Kidney (tissue), 14 donors: ENCODE measurements around the gene PRKAG2. TPM values are rescaled to one million over a fixed set of nuclear protein-coding genes. Genes with fewer than 3 reads are reported as not detected.

Experiments used
- DNase-seq, 5 donors: peaks; one replicate each; pipeline ENCODE4 v3.0.0-alpha.2; 2013 to 2020
- FAIRE-seq: peaks from 2 replicates; lab custom pipeline; 2012; peaks lifted over from hg19 to GRCh38; lab: Jason Lieb, UNC
- H3K27ac ChIP-seq, 2 donors: one replicate each; pipeline ENCODE4 v1.7.0; 2013; ENCODE audit warnings: low read depth in 2 of 2, low read length in 2 of 2, inconsistent platforms in 1 of 2
- H3K27me3 ChIP-seq: one replicate; pipeline ENCODE4 v1.7.1; 2013; ENCODE audit warnings: low read length, inconsistent platforms; ENCODE audit not compliant: control insufficient read depth, insufficient read depth
- H3K36me3 ChIP-seq, 3 donors: one replicate each; pipeline versions ENCODE4 v1.7.0 to v1.7.1; 2013; ENCODE audit warnings: low read length in 3 of 3, control low read depth in 1 of 3, inconsistent platforms in 1 of 3; ENCODE audit not compliant: insufficient read depth in 3 of 3, control insufficient read depth in 2 of 3
- H3K4me1 ChIP-seq, 3 donors: one replicate each; pipeline versions ENCODE4 v1.7.0 to v1.7.1; 2013; ENCODE audit warnings: low read length in 3 of 3, inconsistent platforms in 1 of 3, low read depth in 1 of 3; ENCODE audit not compliant: control insufficient read depth in 2 of 3, insufficient read depth in 2 of 3
- H3K4me3 ChIP-seq, 3 donors: one replicate each; pipeline versions ENCODE4 v1.7.0 to v1.8.1; 2013; ENCODE audit warnings: low read length in 3 of 3, control low read depth in 1 of 3, inconsistent platforms in 1 of 3
- H3K9ac ChIP-seq, 3 donors: one replicate each; pipeline versions ENCODE4 v1.7.0 to v1.7.1; 2013; ENCODE audit warnings: low read length in 3 of 3, control low read depth in 1 of 3, inconsistent platforms in 1 of 3
- H3K9me3 ChIP-seq, 3 donors: one replicate each; pipeline versions ENCODE4 v1.7.0 to v1.7.1; 2013; ENCODE audit warnings: low read length in 3 of 3, control low read depth in 1 of 3, inconsistent platforms in 1 of 3; ENCODE audit not compliant: control insufficient read depth in 2 of 3, insufficient read depth in 1 of 3
- CTCF ChIP-seq: IDR thresholded peaks from 3 replicates; pipeline ENCODE4 v1.5.1; 2012; ENCODE audit warnings: mild to moderate bottlenecking, moderate library complexity, borderline replicate concordance; ENCODE audit not compliant: insufficient read depth; ENCODE audit errors: extremely low read depth
- intact Hi-C: fragments of 100-400 bp; cut with DNase I; formaldehyde crosslinking; loops from one replicate; pipeline ENCODE4 v1.11.1; 2022
- polyA plus RNA-seq: library from polyadenylated mRNA; stranded (reverse); fragments of 350-450 nt; fragmentation: Illumina TruSeq; extraction: RNeasy Lipid Tissue Mini Kit (QIAGEN cat#74804); gene quantifications from one replicate; pipeline ENCODE4 v1.2.3, GENCODE V29; 2014; ENCODE audit warnings: low read depth, low replicate concordance; ENCODE audit not compliant: insufficient read depth
- total RNA-seq: library from RNA; stranded (reverse); fragmentation: NEBNext Ultra II Directional; extraction: Animal tissue kit (Norgen Biotek cat#: 25700); gene quantifications from one replicate; pipeline ENCODE4 v1.2.1, GENCODE V29; 2021
- donor health status: control.
- donor health status: control.
- donor health status: control.
- donor health status: control.
- donor health status: control.
- donor health status: DM: yes; HTN: yes; CAD: no.
- donor health status: Normal renal cell carcinoma (clear cell type).

The PRKAG2 gene
- total and polyA plus RNA-seq, 2 donors from 2014 or later: 40.7 to 40.9 TPM

DNA sequence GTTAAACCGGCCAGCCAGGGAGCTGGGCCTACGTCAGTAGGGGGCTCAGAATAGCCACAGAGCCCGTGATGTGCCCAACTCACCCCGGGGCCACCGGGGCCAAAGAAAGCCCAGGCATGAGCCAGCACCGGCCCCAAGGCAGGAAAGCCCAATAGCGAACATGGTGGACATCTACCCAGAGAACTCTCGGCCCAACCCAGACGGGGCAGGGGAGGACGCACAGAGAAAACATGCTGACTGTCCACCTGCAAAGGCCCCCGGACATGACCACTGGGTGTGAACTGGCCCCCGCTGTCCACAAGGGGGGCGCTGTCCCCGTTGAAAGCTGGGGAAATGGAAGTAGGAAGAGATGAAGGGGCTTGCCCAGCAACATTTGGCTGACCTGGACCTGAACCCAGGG is 169.2 kb downstream of the PRKAG2 start:
- Histone ChIP-seq H3K36me3 (peaks cover 3 to 10% (median 5%) of the 10 kb centered on the region in 3 donors), H3K27ac (no peak overlapping the region), H3K9me3 (no peaks in the 10 kb centered on the region), H3K4me1 (peaks cover 0 to 20% (median 19%) of the 10 kb centered on the region in 3 donors), H3K27me3 (no peaks in the 10 kb centered on the region), H3K4me3 (no peak overlapping the region), H3K9ac (no peak overlapping the region)
- FAIRE-seq (no peak), DNase-seq (no peak)
- intact Hi-C loops: no loop called here
- TF ChIP-seq CTCF: no peak

DNA sequence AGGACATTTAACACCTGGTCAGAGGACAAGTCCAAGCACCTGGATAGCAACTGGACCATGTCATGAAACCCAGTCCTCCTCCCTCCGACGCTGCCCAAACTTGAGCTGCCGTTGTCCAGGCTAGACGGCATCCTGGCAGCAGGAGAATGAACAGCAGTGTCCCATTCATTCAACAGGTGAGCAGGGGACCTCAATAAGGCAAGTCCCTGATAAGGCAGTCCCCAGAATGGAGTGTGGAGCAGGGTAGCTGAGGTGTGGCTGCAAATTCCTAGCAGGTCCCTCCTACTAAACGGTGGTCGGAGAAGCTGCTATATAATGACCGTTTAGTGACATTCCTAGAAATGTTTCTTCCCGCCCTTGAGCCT is 169.8 kb downstream of the PRKAG2 start:
- no peak for TF ChIP-seq CTCF
- peaks cover 3 to 10% (median 5%) of the 10 kb centered on the region in 3 donors for H3K36me3 ChIP-seq
- H3K27ac ChIP-seq: no peak overlapping the region
- H3K4me1 ChIP-seq: peaks cover 0 to 14% (median 13%) of the 10 kb centered on the region in 3 donors
- no peak overlapping the region for H3K4me3 ChIP-seq
- DNase-seq (no peak), FAIRE-seq (no peak)
- H3K27me3 ChIP-seq: no peaks in the 10 kb centered on the region
- H3K9ac ChIP-seq: no peak overlapping the region
- no peaks in the 10 kb centered on the region for H3K9me3 ChIP-seq
- intact Hi-C loops: no loop called here

DNA sequence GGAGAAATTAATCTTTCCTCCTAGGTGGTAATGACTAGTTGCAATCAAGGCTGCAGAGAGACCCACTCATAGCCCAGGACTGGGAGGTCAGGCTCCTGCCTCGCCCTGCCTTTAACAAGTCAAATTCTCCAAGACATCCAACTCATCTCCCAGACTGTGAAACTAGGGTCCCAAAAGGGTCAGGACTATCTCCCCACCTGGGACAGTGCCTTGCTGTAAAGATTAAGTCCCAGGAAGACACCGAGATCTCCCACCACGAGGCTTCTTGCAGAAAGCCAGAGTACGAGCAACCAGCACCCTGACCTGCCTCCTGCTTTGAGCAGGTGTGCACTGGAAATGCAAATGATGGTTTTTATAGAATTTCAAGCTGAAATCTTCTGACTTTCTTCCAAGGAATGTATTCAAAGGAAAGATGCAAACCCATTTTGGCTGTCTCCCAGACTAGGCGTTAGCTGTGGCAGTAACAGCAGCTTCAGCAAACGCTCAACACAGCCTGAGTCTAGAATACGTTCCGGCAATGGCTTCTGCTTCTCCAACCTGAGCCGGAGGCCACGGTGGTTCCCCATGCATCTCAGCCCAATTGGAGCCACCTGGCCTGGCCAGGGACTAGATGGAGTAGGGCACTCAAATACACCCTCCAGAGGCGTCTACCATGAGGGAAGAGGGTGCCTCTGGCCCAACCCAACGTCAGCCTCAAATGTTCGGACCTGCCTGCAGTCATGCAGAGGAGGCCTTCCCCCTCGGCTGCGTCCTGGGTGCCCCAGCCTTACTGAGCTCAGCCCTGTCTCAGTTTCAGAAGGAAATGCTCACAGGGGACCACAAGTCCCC is 170.4 kb downstream of the PRKAG2 start:
- DNase-seq (no peak), FAIRE-seq (no peak)
- Histone ChIP-seq H3K27ac (no peak overlapping the region), H3K27me3 (no peaks in the 10 kb centered on the region), H3K4me1 (peaks cover 0 to 11% (median 10%) of the 10 kb centered on the region in 3 donors), H3K4me3 (no peak overlapping the region), H3K9me3 (no peaks in the 10 kb centered on the region), H3K36me3 (peaks cover 3 to 10% (median 5%) of the 10 kb centered on the region in 3 donors), H3K9ac (no peak overlapping the region)
- no peak for TF ChIP-seq CTCF
- intact Hi-C loops: no loop called here
